Right renal cortex interstitium (tissue), 3 donors: Measurements from ENCODE around the gene TXNIP. TPM values are rescaled to one million over a fixed set of nuclear protein-coding genes. Genes with fewer than 3 reads are reported as not detected.

Experiments
- DNase-seq, 3 donors: peaks; one replicate each; pipeline ENCODE4 v3.0.0-alpha.2; 2013; ENCODE audit warnings: low read depth in 3 of 3, low spot score in 2 of 3
- polyA plus RNA-seq, 3 donors: library from polyadenylated mRNA; unstranded; fragments of 120-200 nt; gene quantifications; one replicate each; pipeline ENCODE4 v1.2.1, GENCODE V29; 2013; ENCODE audit not compliant: insufficient read length in 3 of 3

Gene TXNIP
- polyA plus RNA-seq, 3 donors = 417 to 557 (median 478) TPM

DNA sequence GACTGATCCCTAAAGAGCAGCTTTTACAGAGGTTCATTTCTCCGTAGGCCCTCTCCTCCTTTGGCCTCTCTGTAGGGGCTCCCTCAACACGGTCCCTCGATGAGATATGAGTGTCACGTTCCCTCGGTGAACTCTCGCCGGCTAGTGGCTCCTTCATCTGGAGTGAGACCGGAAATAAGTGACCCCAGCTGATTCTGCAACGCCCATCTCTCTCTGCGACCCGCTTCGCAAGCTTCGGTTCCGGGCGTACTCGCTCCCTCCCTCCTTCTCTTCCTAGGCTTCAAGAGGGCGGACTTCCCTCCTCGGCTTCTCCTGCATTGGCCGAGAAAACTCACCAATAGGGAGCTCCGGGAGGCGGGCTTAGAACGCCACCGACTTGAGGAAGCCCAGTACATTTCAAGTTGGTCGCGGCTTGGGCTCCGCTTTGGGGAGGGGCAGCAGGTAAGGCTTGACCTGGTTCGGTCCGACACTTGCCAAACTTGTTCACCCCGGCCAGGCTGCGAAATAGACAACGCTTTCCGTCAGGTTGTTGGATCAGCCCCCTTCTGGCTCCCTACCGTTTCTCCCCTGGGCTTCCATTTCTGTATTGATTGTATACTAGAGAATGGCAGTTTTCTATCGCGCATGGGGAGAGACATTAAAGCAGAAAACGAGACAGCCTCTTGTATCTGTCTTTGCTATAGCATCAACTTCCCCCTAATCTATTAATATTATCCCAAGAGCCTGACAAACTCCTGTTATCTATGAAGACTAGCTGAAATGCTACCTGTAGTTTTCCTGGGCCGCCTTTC is 31.9 kb downstream of the TXNIP start, which contains the start of the genes ANKRD34A and POLR3GL:
TSS of gene ANKRD34A (minus strand) at position 248 of the 791 bp plus-strand sequence. CDS start 2,816 bp downstream, outside the sequence.
TSS of gene POLR3GL (plus strand) at position 363 of the 791 bp plus-strand sequence. CDS start 10,176 bp downstream, outside the sequence.
- DNase-seq = peak; percentile 87 to 94 (median 92)

GRCh38 chr1:145963265-145964019 is 32.9 kb downstream of the TXNIP start:
- DNase-seq = no peak

GRCh38 chr1:145962157-145963102 is 33.9 kb downstream of the TXNIP start:
- no peak for DNase-seq

DNA sequence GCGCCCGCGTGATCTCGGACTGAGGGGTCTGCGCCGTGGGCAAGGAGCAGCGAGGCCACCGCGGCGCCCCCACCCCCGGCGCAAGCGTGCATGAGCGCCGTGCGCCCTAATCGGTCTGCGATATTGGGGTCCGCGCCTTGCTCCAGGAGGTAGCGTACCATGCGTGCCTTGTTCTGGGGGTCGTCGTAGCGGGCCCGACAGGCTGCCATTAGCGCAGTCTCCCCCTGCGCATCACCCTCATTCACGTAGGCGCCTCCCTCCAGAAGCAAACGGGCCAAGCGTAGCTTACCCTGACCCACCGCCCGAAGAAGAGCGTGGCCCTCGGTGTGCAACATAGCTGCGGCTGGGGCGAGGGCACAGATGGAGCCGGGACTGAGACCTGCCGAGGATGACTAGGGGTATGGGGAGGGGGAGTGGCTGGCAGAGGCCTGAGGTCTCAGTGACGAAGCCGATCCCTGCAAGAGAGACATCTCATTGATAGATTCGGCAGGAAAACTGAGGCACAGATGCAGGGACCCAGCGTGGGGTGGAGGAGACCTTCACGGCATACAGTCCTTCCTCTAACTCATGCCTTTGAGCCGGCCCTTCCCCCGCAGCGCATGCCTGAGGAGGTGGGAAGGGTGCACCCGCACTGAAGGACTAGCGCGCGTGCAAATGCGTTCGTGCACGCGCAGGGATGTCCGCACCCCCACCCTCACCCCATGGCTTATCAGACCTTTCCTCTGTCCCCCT is 34.8 kb downstream of the TXNIP start:
- no peak for DNase-seq

- DNase-seq = no peak
Measured at GRCh38 chr1:145961109-145961424, 35.3 kb downstream of the TXNIP start.

DNA sequence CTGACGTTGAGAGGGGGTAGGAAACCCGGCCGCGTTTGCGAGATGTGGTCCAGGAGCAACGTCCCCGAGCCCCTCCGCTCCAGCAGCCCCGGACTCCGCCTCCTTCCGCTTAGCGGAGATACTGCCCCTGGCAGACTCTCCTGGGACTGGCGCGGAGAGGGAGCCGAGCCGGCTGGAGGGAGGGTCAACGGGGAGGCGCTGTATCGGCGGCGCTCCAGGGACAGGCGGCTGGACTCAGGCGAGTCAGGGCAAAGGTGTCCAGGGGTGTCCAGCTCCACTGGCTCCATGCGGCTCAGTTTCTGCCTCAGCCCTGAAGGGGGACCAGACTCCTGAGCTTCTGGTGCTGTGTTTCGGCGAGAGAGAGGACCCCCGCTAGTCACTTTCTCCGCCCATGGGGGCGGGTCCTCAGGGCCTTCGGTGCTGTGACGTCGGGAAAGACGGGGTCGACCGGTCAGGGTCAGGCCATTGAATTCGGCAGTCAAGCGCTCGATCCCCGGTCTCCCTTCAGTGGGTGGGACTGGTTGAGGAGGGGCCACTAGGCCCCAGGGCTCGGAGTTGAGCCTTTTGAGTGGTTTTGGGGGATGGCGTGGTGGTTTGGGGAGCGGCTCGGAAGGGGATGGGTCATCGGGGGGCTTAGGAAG is 35.8 kb downstream of the TXNIP start:
- peak; percentile 74 to 76 (median 74) for DNase-seq

DNA sequence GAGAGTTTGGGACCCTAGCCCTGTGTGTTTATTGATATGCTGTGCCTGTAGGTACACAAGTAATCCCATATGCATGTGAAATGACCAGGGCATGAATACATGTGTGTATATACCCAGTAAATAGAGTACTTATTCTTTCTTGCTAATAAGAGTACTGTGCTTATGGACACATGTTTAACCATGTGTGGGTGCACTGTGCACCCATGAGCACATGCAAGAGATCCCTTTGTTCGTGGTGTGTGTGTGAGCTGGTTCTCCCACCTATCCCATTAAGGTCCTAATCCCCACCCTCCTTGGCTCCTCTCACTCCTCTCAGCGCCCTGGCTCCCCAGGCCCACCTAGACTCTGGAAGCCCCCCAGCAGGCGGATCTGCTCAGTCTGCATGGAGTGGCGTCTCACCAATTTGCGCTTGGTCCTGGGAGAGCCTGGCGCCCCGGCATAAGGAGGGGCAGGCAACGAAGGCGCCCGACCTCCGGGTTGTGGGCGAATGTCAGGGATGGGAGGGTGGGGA is 36.4 kb downstream of the TXNIP start:
- DNase-seq = no peak

- DNase-seq = no peak
Measured at GRCh38 chr1:145959333-145959732, 37.0 kb downstream of the TXNIP start.

DNA sequence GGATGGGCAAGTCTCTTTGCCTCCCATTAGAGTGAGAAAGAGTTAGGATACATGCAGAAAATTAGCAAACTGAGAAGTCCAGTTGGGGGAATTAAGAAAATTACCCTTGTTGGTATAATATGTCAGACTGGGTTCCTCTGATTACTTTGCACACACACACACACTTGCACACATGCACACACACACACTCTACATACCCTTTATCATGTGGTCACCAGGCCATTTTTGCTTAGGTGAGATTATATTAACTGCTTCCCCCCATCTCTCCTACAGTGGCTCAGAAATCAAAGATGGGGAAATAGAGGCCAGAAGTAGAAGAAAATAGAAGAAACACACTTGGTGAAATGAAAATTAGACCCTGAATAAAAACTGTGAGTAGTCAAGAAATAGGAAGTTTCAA is 37.6 kb downstream of the TXNIP start:
- DNase-seq = no peak

DNA sequence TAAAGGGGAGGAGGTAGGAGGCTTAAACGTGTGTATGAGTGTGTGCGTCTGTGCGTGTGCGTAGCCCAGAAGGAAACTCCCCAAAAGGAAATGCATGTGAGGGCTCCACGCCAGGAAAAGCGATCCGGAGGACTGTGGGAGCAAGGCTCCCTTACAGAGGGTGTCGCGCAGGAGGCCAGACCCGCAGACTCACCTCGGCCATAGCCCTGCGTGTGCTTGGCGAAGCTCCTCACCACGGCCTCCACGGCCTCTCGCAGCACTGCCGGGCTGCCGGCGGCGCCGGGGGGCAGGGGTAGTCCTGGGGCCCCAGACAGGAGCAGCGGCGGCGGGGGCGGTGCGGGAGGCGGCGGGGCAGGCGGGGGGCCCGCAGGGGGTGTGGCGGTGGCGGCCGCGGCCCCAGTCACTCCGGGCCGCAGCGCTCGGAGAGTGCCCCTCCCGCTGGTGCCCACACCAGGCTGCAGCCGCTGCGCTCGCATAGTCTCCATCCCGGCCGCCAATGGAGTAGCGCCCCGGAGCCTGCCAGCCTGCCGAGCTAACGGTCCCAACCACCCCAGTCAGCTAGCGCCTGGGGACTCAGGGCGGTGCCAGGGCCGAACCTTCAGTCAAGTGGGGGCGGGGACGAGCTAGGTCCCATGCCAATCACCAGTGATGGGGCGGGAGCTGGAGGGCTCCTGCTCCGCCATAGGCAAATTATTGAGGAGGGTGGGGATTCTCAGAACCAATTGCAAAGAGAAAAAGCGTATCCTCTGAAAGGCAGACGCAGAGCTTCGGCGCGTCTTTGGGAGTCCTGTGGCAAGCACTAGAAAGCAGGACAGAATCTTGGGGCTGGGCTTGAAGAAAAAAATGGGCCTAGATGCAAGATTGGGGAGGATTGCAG is 38.7 kb downstream of the TXNIP start, which contains the start of gene LIX1L:
TSS of gene LIX1L (minus strand) at position 575 of the 877 bp plus-strand sequence. CDS start at position 485, 90 bp downstream.
- peak; percentile 85 to 94 (median 91) for DNase-seq

GRCh38 chr1:145956781-145957442 is 39.5 kb downstream of the TXNIP start:
- DNase-seq = no peak

- no peak for DNase-seq
Measured at GRCh38 chr1:145956361-145956760, 40.0 kb downstream of the TXNIP start.

DNA sequence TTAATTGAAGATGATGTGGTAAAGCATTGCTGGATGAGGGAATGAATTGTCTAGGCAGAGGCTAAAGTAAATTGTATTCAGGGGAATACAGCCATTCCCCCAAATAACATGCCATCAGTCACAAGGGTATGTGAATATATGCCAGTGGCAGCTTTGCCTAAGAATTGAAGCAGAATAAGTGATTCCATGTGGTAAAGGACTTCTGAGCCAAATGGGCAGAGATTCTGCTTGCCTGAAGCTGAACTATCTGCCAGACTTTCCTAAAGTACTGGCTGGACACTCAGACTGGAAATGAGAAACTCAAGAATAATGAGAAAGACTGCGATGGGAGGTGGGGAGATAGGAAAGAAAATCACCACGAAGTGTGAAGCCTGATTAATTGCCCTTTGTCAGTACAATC is 40.9 kb downstream of the TXNIP start:
- no peak for DNase-seq

DNA sequence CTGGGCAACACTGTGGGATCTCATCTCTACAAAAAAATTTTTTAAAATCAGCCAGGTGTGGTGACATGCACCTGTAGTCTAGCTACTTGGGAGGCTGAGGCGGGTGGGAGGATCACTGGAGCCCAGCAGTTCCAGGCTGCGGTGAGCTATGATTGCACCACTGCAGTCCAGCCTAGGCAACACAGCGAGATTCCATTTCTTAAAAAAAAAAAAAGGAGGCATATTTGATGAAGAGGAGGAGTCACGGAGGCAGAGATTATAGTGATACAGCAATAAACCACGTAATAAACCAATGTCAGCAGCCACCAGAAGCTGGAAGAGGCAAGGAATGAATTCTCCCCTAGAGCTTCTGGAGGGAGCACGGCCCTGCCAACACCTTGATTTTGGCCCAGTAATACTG is 42.5 kb downstream of the TXNIP start:
- no peak for DNase-seq

GRCh38 chr1:145952903-145953302 is 43.5 kb downstream of the TXNIP start:
- DNase-seq = no peak

- DNase-seq = no peak
Measured at GRCh38 chr1:145951526-145951925, 44.9 kb downstream of the TXNIP start.

- no peak for DNase-seq
Measured at GRCh38 chr1:145949219-145949618, 47.2 kb downstream of the TXNIP start.

GRCh38 chr1:145947551-145947950 is 48.8 kb downstream of the TXNIP start:
- no peak for DNase-seq
